Measurements from ENCODE around the gene RPL13A.

- no peak for TF ChIP-seq CTCF (IDR thresholded peaks at IDR 0.05)
- no peak for TF ChIP-seq POLR2A (IDR thresholded peaks at IDR 0.05)
Observed at GRCh38 chr19:49533551-49534488, 46.4 kb downstream of the RPL13A start.

Data from lower leg skin (tissue), 3 donors.